HG02623 (cell line): ENCODE measurements around the gene FAM237A.

Experiments used
- ATAC-seq: cut with Tn5 transposase; IDR thresholded peaks from one replicate; pipeline ENCODE4 v1.9.1; 2021; ENCODE audit warnings: moderate library complexity; ENCODE audit not compliant: unreplicated experiment

Gene FAM237A

DNA sequence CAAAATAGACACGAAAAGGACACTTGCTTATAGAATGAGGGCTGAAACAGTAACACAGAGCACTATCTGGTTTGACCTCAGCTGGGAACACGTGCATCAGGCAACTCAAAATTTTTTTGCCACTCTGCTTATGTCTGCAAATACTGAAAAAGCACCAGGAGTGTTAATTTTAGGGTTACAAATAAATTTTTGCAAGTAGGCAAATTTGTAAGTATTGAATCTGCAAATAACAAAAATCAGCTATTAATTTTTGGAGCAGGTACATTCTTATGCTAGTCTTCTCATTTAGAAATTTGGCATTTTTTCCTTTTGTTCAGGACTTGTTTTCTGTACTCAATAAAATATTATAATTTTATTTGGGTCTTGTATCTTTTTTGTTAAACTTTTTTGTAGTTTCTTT lies 46.2 kb downstream of the FAM237A start:
- ATAC-seq: no peak

GRCh38 chr2:206688990-206689389 lies 46.7 kb downstream of the FAM237A start:
- no peak for ATAC-seq

DNA sequence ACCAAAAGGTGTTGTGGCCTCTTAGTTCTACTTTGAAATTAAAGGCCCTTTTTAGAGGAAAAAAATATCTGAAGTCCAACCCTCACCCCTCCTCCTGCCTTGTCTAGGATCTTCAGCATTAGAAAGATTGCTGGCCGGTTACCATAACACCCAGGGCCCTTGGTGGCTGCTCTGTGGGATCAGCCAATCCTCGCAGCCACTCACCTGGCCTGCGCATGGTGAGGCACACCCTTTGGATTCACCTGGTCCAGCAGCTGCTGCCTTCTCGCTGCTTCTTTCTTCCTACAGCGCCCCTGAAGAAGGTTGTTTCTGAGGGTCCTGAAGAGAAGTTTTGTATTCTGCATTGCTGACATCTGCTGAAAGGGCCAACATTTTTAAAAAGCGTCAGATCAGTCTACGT lies 50.7 kb downstream of the FAM237A start:
- no peak for ATAC-seq

- ATAC-seq: no peak
Measured at GRCh38 chr2:206693399-206694137, 51.3 kb downstream of the FAM237A start.

DNA sequence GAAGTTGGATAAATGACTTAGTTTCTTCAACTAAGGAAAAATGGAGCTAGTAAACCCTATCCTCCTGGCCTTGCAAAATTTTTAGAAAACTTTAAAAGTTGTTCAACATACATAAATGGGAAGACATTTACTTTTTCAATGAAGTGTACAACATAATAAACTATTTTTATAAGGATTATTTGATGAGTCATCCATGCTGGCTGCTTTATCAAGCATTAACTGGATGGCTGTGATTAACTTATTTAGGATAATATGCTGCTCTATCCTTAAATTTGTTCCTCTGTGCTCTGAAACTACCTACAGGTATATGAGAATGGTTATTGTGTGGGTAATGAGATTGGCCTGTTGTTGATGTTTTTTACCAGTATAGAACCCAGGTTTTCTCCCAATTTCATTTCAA lies 54.6 kb downstream of the FAM237A start:
- no peak for ATAC-seq

GRCh38 chr2:206698811-206699210 lies 56.5 kb downstream of the FAM237A start:
- ATAC-seq: no peak
